ENCODE data around the gene OVAAL. TPM values are rescaled to one million over a fixed set of nuclear protein-coding genes. Genes with fewer than 3 reads are reported as not detected.

Gene OVAAL
- total RNA-seq, 1 donor from 2014 or later: 1.5 TPM

Other genes starting within 250 kb of the OVAAL start
- 20.5 TPM for gene ACBD6, start 56.4 kb upstream of the OVAAL start, total RNA-seq
- gene XPR1, start 73.1 kb downstream of the OVAAL start, total RNA-seq: 43.8 TPM